OCI-LY1 (cell line): ENCODE data around the gene MED13L.

Experiments used
- H2AFZ ChIP-seq: fragments of 200-600 bp; sonication (generic), shearing (Covaris generic); 2 replicates; pipeline ENCODE4 v1.6.0; 2014; ENCODE audit warnings: antibody characterized with exemption, mild to moderate bottlenecking, low read length
- H3F3A ChIP-seq: fragments of 200-600 bp; sonication (generic), shearing (Covaris generic); 2 replicates; pipeline ENCODE4 v1.6.0; 2014; ENCODE audit warnings: mild to moderate bottlenecking, antibody characterized with exemption, low read length, moderate library complexity; ENCODE audit not compliant: insufficient read depth
- H3K27ac ChIP-seq: fragments of 200-600 bp; sonication (generic); 2 replicates; pipeline ENCODE4 v1.5.1; 2014; ENCODE audit warnings: low read length, mixed run types, mild to moderate bottlenecking, low read depth; ENCODE audit not compliant: poor library complexity, severe bottlenecking
- H3K27me3 ChIP-seq: fragments of 200-600 bp; sonication (generic); 2 replicates; pipeline ENCODE4 v1.6.0; 2014; ENCODE audit warnings: antibody characterized with exemption, mild to moderate bottlenecking, low read length, moderate library complexity; ENCODE audit not compliant: insufficient read depth
- H3K36me3 ChIP-seq: fragments of 200-600 bp; sonication (generic); 2 replicates; pipeline ENCODE4 v1.6.1; 2014; ENCODE audit warnings: mild to moderate bottlenecking, antibody characterized with exemption, low read length, moderate library complexity, mixed read lengths; ENCODE audit not compliant: insufficient read depth
- H3K4me1 ChIP-seq: fragments of 200-600 bp; sonication (generic); 2 replicates; pipeline ENCODE4 v1.5.1; 2014; ENCODE audit warnings: mild to moderate bottlenecking, low read length, moderate library complexity; ENCODE audit not compliant: insufficient read depth, severe bottlenecking
- H3K4me2 ChIP-seq: fragments of 200-600 bp; sonication (generic), shearing (Covaris generic); 2 replicates; pipeline ENCODE4 v1.6.1; 2014; ENCODE audit warnings: low read length
- H3K4me3 ChIP-seq: fragments of 200-600 bp; sonication (generic); 2 replicates; pipeline ENCODE4 v1.5.1; 2014; ENCODE audit warnings: low read length, low read depth, mild to moderate bottlenecking, mixed read lengths; ENCODE audit not compliant: poor library complexity, severe bottlenecking
- H3K79me2 ChIP-seq: fragments of 200-600 bp; shearing (Covaris generic); 2 replicates; pipeline ENCODE4 v1.6.1; 2016; ENCODE audit warnings: mixed run types, low read length, mixed read lengths; ENCODE audit not compliant: insufficient read depth
- H3K9ac ChIP-seq: fragments of 200-600 bp; sonication (generic), shearing (Covaris generic); 2 replicates; pipeline ENCODE4 v1.6.1; 2014; ENCODE audit warnings: mild to moderate bottlenecking, low read length, mixed read lengths
- H3K9me2 ChIP-seq: fragments of 200-600 bp; sonication (generic), shearing (Covaris generic); 2 replicates; pipeline ENCODE4 v1.6.1; 2014; ENCODE audit warnings: low read depth, mild to moderate bottlenecking, low read length, mixed read lengths
- H3K9me3 ChIP-seq: fragments of 200-600 bp; shearing (Covaris generic); 2 replicates; pipeline ENCODE4 v1.6.1; 2014; ENCODE audit warnings: low read length, mixed read lengths
- H4K20me1 ChIP-seq: fragments of 200-600 bp; sonication (generic), shearing (Covaris generic); 2 replicates; pipeline ENCODE4 v1.6.0; 2016; ENCODE audit warnings: mild to moderate bottlenecking, low read length; ENCODE audit not compliant: insufficient read depth
- CTCF ChIP-seq: fragments of 200-600 bp; sonication (generic), shearing (Covaris generic); IDR thresholded peaks from 2 replicates; pipeline ENCODE4 v1.5.1; 2017; ENCODE audit warnings: mild to moderate bottlenecking, antibody characterized with exemption, low read length, moderate library complexity, mixed read lengths
- EZH2 ChIP-seq: fragments of 200-600 bp; sonication (generic), shearing (Covaris generic); IDR thresholded peaks from 2 replicates; pipeline ENCODE4 v1.8.0; 2017; ENCODE audit warnings: borderline replicate concordance, mixed run types, mild to moderate bottlenecking, antibody characterized with exemption, low read length, moderate library complexity, mixed read lengths

The MED13L gene

GRCh38 chr12:116024769-116025168 lies 252.7 kb downstream of the MED13L start:
- no peaks in the 10 kb centered on the region for H4K20me1 ChIP-seq
- no peaks in the 10 kb centered on the region for H3F3A ChIP-seq
- no peaks in the 10 kb centered on the region for H3K9me2 ChIP-seq
- H3K4me1 ChIP-seq, result peaks cover 7% of the 10 kb centered on the region
- H3K4me3 ChIP-seq, result no peak overlapping the region
- no peak overlapping the region for H3K4me2 ChIP-seq
- H3K27me3 ChIP-seq, result no peaks in the 10 kb centered on the region
- H3K27ac ChIP-seq, result no peak overlapping the region
- H3K9me3 ChIP-seq, result no peaks in the 10 kb centered on the region
- H2AFZ ChIP-seq, result no peak overlapping the region
- no peaks in the 10 kb centered on the region for H3K36me3 ChIP-seq
- no peak overlapping the region for H3K9ac ChIP-seq
- TF ChIP-seq EZH2 (no peak), CTCF (no peak)
- H3K79me2 ChIP-seq, result no peaks in the 10 kb centered on the region

GRCh38 chr12:116019415-116019814 lies 258.1 kb downstream of the MED13L start:
- TF ChIP-seq CTCF (no peak), EZH2 (no peak)
- no peak overlapping the region for H3K27ac ChIP-seq
- H3K4me1 ChIP-seq, result no peaks in the 10 kb centered on the region
- H2AFZ ChIP-seq, result no peak overlapping the region
- no peaks in the 10 kb centered on the region for H4K20me1 ChIP-seq
- H3K79me2 ChIP-seq, result no peaks in the 10 kb centered on the region
- no peak overlapping the region for H3K4me2 ChIP-seq
- peaks cover 2% of the 10 kb centered on the region; the same call in 1 of the 2 replicates for H3K36me3 ChIP-seq
- no peaks in the 10 kb centered on the region for H3F3A ChIP-seq
- H3K27me3 ChIP-seq, result no peaks in the 10 kb centered on the region
- no peaks in the 10 kb centered on the region for H3K9me3 ChIP-seq
- H3K9me2 ChIP-seq, result no peaks in the 10 kb centered on the region
- no peak overlapping the region for H3K4me3 ChIP-seq
- H3K9ac ChIP-seq, result no peak overlapping the region

- H3K4me2 ChIP-seq, result no peak overlapping the region
- no peaks in the 10 kb centered on the region for H3K9me3 ChIP-seq
- TF ChIP-seq CTCF (no peak), EZH2 (no peak)
- no peak overlapping the region for H3K4me3 ChIP-seq
- no peak overlapping the region for H3K27ac ChIP-seq
- no peaks in the 10 kb centered on the region for H3K27me3 ChIP-seq
- H3K79me2 ChIP-seq, result no peaks in the 10 kb centered on the region
- H2AFZ ChIP-seq, result no peak overlapping the region
- H3K4me1 ChIP-seq, result no peaks in the 10 kb centered on the region
- H3K9me2 ChIP-seq, result no peaks in the 10 kb centered on the region
- peaks cover 7% of the 10 kb centered on the region; the same call in 1 of the 2 replicates for H3K36me3 ChIP-seq
- no peaks in the 10 kb centered on the region for H4K20me1 ChIP-seq
- no peak overlapping the region for H3K9ac ChIP-seq
- no peaks in the 10 kb centered on the region for H3F3A ChIP-seq
These were observed 259.2 kb downstream of the MED13L start for GRCh38 chr12:116018282-116018681.
